HG02642 (cell line): ENCODE results near the gene PKP1.

Source experiments
- ATAC-seq: cut with Tn5 transposase; IDR thresholded peaks from one replicate; pipeline ENCODE4 v1.9.1; 2021; ENCODE audit warnings: mild to moderate bottlenecking; ENCODE audit not compliant: unreplicated experiment, poor library complexity

The PKP1 gene

DNA sequence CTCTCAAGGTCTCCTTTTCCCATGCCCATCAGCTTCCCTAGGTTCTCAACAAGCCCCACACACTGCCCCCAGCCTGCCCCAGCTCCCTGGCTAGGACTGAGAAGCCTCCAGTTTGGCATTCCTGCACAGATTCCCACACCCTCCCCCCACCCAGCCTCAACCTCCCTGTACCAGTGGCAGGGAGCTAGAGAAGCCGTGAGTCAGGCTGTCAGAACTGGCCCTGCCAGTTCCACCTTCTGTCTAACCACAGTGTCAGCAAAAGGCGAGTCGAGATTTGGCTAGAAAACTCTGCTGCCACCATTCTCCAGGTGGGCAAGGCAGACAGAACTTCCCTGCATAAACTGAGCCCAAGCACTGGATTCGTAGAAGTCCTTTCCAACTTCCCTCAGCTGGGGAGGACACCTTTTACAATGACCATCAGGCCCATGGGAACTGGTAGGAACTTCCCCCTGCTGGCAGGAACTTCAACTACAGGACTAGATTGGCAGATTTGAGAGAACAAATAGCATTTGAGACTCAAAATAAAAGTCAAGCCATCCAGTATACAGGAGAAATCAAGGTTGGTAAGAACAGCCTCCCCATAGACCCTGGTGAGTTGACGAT, 63.1 kb downstream of the PKP1 start:
- ATAC-seq: no peak

DNA sequence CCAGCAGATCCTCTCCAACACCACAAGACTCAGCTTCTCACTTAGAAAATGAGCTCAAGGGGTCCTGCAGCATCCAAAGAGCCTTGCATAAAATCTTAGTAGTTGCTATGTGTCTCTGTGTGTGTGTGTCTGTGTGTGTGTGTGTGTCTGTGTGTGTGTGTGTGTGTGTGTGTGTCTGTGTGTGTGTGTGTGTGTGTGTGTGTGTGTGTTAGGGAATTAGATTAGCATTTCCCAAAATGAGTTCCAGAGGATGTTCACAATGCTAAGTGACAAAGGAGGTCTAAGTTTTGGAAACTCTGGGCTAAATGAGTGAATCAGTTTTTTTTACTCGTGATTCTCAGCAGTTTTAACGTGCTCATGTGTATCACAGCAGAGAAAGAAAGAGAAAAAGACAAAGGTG, 63.7 kb downstream of the PKP1 start:
- no peak for ATAC-seq

DNA sequence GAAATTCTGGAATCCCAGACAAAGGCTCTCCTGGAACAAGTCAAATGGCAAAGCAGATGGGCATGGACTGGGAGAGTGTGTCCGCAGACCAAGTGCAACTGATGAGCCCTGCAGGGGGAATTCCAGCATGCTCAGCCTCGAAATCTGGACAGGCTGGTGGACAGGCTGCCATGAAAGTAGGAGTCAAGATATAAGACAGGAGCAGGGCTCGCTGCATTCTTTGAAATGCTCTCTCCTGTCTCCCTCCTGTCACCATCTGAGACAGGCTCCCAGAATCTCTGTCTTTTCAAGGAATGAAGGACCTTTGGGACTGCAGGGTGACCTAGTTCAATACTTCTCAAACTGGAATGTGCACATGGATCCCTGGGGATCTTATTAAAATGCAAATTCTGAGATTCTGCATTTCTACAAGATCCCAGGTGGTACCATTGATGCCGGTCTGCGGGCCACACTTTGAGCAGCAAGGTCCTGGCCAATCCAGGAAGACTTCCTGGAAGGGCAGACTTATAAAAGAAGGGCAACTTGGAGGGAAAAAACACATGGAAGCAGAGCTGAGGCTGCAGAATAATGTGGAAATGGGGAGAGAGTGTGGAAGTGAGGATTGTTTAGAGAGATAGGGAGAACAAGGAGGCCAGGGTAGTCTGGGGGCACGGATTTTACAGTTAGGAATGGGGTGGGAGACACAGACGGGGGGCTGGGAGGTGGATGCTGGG, 64.3 kb downstream of the PKP1 start:
- no peak for ATAC-seq

DNA sequence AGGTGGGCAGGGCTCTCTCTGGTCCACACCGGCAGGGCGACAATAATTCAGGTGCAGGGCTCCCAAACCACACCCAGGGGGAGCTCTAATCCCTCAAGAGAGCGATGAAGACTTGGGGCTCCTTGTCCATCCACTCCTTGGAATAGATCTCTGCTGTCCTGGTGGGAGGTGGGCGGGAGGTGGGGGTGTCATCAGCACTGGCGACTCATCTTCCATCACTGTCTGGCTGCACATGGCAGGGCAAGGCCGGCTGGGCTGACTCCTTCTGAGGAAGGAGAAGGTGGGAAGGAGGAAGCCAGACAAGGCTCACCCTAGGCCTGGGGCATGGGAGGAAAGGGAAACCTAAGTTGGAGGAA, 64.9 kb downstream of the PKP1 start:
- ATAC-seq: no peak

DNA sequence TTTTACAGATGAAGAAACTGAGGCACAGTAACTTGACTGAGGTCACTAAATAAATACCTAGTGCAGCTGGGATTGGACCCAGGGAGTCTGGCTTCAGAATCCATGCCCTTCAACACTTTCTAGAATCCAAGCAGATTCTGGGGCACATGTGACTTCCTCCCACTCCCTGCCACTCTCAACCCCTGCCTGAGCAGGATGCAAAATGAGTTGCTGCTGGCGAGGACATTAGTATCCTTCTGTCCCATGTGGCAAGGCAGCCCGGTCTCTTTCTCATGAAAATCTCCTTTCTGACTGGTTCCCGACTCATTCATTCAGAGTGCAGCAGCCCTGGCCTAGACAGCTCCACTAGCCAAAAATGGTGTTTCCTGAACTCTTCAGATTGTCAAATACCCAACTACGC, 65.8 kb downstream of the PKP1 start:
- no peak for ATAC-seq

DNA sequence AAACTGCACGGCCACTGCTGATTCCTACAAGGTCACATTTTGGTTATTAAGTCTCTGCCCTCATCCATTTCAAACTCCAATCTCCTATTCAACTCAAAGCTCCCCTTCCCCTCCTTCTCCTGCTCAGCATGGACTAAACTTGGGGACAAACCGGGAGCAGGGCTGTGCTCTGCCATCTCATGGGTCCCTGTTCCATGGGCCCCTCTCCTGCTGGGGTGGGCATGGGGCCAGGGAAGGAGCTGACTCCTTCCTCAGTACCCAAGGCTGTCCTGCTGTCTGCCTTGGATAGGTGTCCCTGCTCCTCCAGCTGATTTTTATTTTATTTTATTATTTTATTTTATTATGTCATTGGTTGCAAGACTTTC, 67.0 kb downstream of the PKP1 start:
- no peak for ATAC-seq

DNA sequence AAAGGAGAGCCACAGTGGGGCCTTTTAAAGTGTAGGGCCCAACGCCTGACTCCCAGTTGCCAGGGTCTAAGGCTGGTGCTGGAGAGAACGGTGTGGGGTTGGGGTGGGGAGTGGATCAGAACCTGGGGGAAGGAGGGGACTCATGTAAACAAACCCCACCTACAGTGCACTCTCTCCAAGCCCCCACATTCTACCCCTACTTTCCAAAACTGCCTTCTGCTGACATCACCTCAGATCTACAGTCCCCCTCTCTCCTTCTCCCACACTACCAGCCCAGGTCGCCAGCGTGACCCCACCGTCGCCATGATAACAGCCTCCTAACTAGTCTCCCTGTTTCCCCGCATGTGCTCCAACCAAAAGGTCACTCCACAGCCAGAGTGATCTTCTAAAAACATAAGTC, 67.6 kb downstream of the PKP1 start:
- no peak for ATAC-seq

DNA sequence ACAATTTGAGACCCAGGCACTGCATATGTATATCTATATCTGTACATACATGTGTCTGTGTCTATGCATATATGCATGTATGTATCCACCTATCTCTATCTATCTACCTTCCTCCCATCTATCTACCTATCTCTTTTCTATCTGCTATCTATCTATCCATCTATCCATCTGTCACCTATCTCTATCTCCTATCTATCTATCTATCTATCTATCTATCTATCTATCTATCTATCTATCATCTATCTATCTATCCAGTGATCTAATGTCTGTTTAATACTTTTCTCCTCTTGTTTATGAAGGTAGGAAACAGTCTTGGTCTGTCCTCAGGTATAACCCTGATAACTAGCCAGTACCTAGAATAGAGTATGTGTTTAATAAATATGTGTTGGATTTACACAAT, 68.3 kb downstream of the PKP1 start:
- no peak for ATAC-seq

DNA sequence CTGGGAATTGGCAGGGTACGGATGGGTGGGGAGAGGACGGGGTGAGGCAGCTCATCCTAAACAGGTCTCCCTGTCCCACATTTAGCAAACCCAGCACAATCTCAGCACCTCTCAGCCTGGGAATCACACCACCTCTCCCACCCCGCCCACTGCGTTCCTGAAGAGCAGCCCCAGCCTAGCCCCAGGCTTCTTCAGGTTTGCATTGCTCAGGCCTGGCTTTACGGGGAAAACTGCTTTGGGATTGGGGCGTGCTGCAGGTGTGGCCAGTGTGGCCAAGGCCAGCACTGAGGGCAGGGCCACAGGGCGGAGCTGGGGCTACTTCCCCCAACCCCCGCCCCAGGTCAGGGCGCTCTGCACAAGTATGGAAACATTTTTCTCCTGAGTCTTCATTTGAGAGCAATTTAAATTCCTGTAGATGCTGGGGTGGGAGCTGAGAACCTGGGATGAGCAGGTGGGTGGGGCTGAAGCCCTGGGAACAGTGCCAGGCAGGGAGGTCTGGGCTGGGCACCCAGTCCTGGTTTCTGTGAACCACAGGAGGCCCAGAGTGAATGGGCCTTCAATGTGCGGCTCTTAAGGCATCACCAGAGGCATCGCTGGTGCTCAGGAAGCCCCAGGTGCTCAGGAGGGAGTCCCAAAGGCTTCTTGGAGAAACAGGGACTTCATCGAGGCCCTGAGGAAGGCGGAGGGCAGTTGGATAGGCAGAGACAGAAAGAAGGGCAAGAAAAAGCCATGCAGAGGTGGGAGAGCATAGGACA, 70.1 kb downstream of the PKP1 start:
- ATAC-seq: no peak

DNA sequence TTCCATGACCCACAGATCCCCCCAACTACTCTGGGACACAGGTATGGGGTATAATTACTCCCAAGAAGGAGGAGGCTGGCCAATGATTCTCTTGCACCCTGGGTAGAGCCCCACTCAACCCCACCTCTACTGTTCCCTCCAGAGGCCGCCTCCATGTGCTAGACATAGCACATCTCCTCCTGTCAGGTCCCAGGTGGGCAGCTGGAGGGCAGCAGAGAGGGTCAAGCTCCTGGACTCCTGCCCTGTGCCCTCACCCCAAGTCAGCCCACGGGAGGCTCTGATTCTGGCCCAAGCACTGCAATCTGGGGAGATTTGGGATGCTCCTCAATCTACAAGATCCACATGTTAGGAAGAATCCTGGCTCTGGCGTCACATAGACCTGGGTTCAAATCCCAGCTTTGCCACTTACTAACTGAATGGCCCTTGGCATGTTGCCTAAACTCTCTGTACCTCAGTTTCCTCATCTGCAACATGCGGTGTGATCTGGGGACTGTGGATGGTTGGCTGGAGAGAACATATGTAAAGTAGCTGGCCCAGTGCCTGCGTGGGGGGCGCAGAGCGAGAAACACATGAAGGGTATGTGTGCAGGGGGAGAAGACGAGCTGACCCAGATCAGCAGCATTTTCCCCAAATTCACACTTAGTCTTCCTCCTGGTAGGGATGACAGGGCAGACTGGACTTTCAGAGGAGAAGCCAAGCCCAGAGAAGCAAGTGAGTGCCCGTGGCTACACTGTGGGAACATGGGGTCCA, 71.0 kb downstream of the PKP1 start:
- ATAC-seq: no peak

DNA sequence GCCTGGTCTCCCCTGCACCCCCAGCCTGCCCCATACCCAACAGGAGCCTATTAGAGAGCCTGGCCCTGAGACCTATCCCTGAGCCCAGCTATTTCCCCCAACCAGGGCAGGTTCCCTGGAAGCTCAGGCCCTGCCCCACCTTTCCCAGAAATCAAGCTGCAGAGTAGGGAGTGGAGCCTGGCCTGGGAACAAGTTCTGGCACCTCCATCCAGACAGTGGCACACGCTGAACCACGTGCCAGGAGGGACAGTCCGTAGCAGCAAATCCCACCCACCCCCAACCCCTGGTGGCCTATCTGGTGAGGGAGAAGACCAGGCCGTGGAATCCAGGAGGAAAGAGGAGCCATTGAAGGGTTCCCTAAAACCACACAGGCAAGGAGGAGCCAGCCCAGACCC, 71.6 kb downstream of the PKP1 start:
- ATAC-seq: no peak

DNA sequence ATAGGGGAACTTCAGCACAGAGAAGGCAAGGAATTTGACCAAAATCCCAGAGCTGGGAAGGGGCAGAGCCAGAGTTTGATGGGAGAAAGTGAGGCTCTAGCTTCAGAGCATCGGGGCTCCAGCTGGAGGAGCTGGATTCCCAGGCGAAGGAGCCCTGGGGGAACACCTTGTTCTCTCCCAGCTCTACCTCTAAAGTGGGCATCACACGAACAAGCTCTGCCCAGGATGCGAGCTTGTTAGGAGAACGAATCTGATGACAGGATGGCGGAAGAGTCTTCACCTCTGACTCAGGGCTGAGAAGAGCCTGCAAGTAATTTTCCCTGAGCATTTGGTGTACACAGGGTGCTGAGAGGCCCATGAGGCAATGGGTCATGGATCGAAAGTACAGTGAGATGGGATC, 72.2 kb downstream of the PKP1 start:
- ATAC-seq: no peak

DNA sequence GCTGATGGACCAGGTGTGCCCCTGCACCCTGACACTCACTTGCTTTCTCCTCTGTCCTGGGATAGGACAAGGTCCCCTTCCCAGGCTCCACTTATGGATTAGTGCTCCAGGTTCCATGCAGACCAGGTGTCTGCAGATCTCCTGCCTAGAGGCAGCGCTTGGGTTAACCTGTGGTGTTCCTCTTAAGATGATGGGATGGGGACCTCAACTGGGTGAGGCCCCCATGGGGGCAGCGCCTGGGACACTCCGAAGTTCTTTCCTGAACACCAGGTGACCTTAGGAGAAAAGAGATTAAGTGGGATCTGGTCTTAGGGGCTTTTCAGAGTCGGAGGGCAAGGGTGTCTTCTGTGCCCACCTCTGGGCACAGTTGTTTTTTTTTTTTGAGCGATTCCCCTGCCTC, 72.9 kb downstream of the PKP1 start:
- no peak for ATAC-seq

DNA sequence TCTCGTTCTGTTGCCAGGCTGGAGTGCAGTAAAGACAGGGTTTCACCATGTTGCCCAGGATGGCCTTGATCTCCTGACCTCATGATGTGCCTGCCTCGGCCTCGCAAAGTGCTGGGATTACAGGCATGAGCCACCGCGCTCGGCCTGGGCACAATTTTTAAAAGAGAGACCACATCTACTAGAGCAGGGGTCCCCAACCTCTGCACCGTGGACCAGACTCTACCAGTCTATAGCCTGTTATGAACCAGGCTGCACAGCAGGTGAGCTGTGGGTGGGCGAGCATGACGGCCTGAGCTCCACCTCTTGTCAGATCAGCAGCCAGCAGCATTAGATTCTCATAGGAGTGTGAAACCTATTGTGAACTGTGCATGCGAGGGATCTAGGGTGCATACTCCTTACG, 73.4 kb downstream of the PKP1 start:
- ATAC-seq: no peak

DNA sequence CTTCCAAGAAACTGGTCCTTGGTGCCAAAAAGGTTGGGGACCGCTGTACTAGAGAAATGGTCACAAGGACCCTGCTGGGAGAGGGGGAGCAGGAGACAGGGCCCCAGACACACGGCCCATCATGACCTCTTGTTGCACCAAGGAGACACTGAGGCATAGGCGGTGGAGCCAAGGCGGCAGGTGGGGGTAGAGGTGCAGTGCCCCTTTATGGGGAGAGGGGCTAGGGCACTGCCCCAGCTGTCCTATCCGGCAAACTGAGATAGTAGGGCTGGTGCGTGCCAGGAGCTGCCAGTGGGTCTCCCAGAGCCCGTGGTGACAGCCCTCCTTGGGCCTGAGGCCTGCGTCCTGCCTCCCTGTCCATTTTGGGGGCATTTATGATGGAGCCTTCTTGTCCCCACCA, 73.9 kb downstream of the PKP1 start:
- no peak for ATAC-seq

DNA sequence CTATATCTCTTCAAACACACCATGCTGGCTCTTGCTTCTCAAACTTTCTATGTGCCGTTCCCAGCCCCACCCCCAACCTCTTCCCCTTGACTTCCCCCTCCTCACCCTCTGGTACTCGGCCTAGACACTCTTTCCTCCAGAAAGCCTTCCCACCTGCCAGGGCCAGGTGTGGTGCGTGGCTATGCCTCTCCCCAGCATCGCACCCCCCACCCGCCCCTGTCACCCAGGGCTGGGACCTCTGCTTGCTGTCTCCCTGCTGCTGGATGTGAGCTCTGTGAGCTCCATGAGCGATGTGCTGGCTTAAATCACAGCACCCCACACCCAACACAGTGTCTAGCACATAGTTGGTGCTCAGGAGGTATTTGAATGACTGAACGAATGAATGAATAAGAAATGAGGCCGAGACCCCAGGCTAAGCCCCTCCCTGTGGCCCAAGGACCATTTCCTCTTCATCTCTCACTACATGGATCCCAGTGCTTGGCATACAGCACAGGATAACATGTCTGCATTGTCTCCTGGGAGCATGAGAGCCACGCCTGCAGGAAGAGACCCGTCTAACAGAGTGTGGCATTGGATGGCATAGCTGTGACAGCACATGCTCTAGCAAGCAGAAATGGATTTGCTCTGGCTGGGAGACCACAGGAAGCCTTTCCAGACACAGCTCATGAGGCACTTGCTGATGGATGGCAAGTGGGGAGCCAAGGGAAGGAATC, 74.5 kb downstream of the PKP1 start:
- no peak for ATAC-seq

DNA sequence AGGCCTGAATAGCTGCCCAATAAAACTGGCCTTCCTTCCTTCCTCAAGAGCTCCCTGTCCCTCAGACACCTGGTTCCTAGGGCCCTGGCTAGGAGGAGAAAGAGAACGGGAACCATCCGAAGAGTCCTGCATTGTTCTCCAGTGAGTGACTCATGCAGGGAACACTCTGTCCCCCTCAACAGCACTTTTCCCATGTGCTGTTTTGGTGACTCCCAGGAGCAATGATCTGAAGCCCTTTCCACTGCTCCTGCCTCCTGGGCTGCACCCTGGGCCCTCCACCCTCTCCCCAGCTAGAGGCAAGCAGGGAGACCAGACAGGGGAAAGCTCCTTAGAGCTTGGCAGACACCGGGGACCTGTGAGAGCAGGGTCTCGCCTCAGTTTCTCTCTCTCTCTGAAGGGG, 75.3 kb downstream of the PKP1 start:
- no peak for ATAC-seq

DNA sequence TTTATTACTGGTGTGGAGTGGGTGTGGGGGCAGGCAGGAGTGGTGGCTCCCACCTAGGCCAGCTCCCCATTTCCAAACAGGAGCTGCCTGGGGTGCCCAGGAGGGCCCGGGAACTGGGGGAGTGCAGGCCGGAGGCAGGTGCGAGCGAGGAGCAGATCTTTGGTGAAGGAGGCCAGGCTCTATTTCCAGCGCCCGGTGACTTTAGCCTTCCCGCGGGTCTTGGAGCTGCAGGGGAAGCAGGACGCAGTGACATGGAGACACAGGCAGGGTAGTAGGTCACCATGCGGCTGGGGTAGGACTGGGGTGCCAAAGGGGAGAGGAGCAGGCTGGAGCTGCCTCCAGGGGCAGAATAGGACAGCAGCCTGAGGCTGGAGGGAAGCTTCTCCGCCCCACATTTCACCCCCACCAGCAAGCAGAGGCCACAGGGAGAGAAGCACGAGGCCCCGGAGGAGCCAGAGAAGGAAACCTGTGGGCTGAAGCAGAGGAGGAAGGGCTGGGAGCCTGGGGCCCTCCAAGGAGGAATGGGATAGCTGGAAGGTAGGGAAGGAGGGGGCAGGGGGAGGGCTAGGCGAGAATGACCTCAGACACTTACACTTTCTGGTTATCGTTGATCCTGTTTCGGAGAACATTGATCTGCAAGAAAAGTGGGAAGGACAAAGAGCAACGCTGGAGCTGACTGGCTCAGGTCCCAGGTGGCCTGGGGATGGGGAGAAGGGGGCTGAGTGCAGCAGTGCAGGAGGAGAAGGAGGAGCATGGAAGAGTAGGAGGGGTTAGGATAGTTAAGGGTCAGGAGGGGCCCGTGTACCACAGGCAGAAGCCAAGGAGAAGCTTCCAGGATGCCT, 75.9 kb downstream of the PKP1 start:
- no peak for ATAC-seq

DNA sequence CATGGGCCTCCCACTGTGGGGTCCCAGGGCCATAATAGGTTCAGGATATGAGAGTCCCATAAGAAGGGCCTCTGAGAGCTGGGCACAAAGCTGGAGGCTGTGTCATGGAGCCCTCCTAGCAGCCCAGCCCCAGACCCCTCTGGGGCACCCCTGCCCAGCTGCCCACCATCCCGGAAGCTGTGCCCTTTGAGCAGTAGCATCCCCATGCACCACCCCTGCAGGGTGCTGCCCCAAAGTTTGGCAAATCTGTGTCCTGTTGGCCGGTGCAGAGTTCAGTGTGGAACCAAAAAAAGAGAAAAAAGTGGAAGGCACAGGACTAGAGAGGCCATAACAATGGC, 76.5 kb downstream of the PKP1 start:
- ATAC-seq: no peak

DNA sequence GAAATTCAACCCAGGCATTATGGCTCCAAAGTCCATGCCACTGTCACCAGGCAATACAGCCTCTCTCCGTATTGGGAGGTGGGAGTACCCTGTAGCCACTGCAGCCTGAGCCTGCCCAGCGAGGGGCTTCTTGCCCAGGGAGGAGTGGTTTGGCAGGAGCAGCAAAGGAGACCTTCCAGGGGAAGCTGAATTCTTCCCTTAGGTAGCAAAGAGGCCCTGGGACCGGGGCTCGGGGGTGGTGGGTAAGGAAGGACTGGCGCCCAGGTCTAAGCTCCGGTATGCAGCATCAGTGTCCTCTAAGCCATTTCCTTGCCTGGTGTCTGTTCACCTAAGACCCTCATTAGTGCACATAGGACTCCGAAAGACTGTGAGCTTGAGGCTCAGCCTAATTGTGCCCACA, 77.2 kb downstream of the PKP1 start:
- no peak for ATAC-seq
